Liver (tissue), 9 donors: ENCODE results near the gene CTPS1. TPM values are rescaled to one million over a fixed set of nuclear protein-coding genes. Genes with fewer than 3 reads are reported as not detected.

Experiments used
- DNase-seq: peaks from one replicate; pipeline ENCODE4 v3.0.0-alpha.2; 2017; ENCODE audit warnings: low spot score
- H3K27ac ChIP-seq, 2 donors: one replicate each; pipeline ENCODE4 v1.7.0; 2013; ENCODE audit warnings: inconsistent platforms in 2 of 2, low read length in 2 of 2, control low read depth in 1 of 2, low read depth in 1 of 2, mild to moderate bottlenecking in 1 of 2
- H3K27me3 ChIP-seq, 4 donors: one replicate each; pipeline versions ENCODE4 v1.6.1 to v1.7.0; 2013; ENCODE audit warnings: low read length in 3 of 4, inconsistent platforms in 1 of 4, mild to moderate bottlenecking in 1 of 4, moderate library complexity in 1 of 4; ENCODE audit not compliant: control insufficient read depth in 4 of 4, insufficient read depth in 4 of 4
- H3K36me3 ChIP-seq, 4 donors: one replicate each; pipeline versions ENCODE4 v1.6.1 to v1.7.0; 2013; ENCODE audit warnings: low read length in 3 of 4, mild to moderate bottlenecking in 3 of 4, low read depth in 1 of 4, moderate library complexity in 1 of 4; ENCODE audit not compliant: control insufficient read depth in 4 of 4, insufficient read depth in 3 of 4
- H3K4me1 ChIP-seq, 4 donors: one replicate each; pipeline versions ENCODE4 v1.6.1 to v1.7.0; 2013; ENCODE audit warnings: low read length in 3 of 4, mild to moderate bottlenecking in 3 of 4, moderate library complexity in 1 of 4; ENCODE audit not compliant: control insufficient read depth in 4 of 4, insufficient read depth in 4 of 4
- H3K4me3 ChIP-seq, 3 donors: one replicate each; pipeline versions ENCODE4 v1.6.1 to v1.7.0; 2013; ENCODE audit warnings: low read length in 3 of 3, control low read depth in 1 of 3, low read depth in 1 of 3, mild to moderate bottlenecking in 1 of 3
- H3K9ac ChIP-seq, 2 donors: one replicate each; pipeline ENCODE4 v1.7.0; 2013; ENCODE audit warnings: low read length in 2 of 2, mild to moderate bottlenecking in 2 of 2, moderate library complexity in 2 of 2, control low read depth in 1 of 2, low read depth in 1 of 2
- H3K9me3 ChIP-seq, 4 donors: one replicate each; pipeline versions ENCODE4 v1.6.1 to v1.7.0; 2013; ENCODE audit warnings: low read length in 3 of 4; ENCODE audit not compliant: control insufficient read depth in 4 of 4
- EGR1 ChIP-seq, 2 donors: IDR thresholded peaks; 2 replicates each; pipeline ENCODE4 v1.6.1; 2016 to 2018; ENCODE audit warnings: antibody characterized with exemption in 2 of 2, low read depth in 2 of 2
- FOXA1 ChIP-seq: IDR thresholded peaks from 2 replicates; pipeline ENCODE4 v1.6.1; 2016; ENCODE audit warnings: antibody characterized with exemption
- FOXA2 ChIP-seq: IDR thresholded peaks from 2 replicates; pipeline ENCODE4 v1.6.1; 2016; ENCODE audit warnings: antibody characterized with exemption
- GABPA ChIP-seq, 2 donors: IDR thresholded peaks in 1 of 2; conservative IDR thresholded peaks in 1 of 2; 2 replicates each; pipeline ENCODE4 v1.6.1; 2016; ENCODE audit warnings: antibody characterized with exemption in 2 of 2, mild to moderate bottlenecking in 1 of 2, moderate library complexity in 1 of 2
- HNF4A ChIP-seq, 2 donors: conservative IDR thresholded peaks; 2 replicates each; pipeline ENCODE4 v1.6.1; 2016; ENCODE audit warnings: antibody characterized with exemption in 2 of 2, mild to moderate bottlenecking in 2 of 2
- HNF4G ChIP-seq: IDR thresholded peaks from 2 replicates; pipeline ENCODE4 v1.6.1; 2016; ENCODE audit warnings: antibody characterized with exemption
- JUND ChIP-seq, 2 donors: IDR thresholded peaks; 2 replicates each; pipeline ENCODE4 v1.6.1; 2016; ENCODE audit warnings: antibody characterized with exemption in 2 of 2
- NR2F2 ChIP-seq: IDR thresholded peaks from 2 replicates; pipeline ENCODE4 v1.6.1; 2016; ENCODE audit warnings: antibody characterized with exemption
- RAD21 ChIP-seq, 2 donors: IDR thresholded peaks; 2 replicates each; pipeline ENCODE4 v1.6.1; 2016; ENCODE audit warnings: antibody characterized with exemption in 2 of 2, mild to moderate bottlenecking in 2 of 2
- RXRA ChIP-seq, 2 donors: IDR thresholded peaks; 2 replicates each; pipeline ENCODE4 v1.6.1; 2017 to 2018; ENCODE audit warnings: antibody characterized with exemption in 2 of 2, mild to moderate bottlenecking in 1 of 2
- SP1 ChIP-seq: IDR thresholded peaks from 2 replicates; pipeline ENCODE4 v1.6.1; 2018; ENCODE audit warnings: antibody characterized with exemption, mild to moderate bottlenecking
- TAF1 ChIP-seq: conservative IDR thresholded peaks from 2 replicates; pipeline ENCODE4 v1.6.1; 2016; ENCODE audit warnings: antibody characterized with exemption, mild to moderate bottlenecking
- YY1 ChIP-seq: IDR thresholded peaks from 2 replicates; pipeline ENCODE4 v1.6.1; 2016; ENCODE audit warnings: antibody characterized with exemption, mild to moderate bottlenecking
- WGBS: extraction: QIAGEN DNeasy Blood & Tissue Kit; methylation state at CpG from one replicate; pipeline ENCODE4 v1.1.7; 2013; 5-methylcytosine and 5-hydroxymethylcytosine counted together
- polyA plus RNA-seq, 2 donors: library from polyadenylated mRNA; stranded (reverse) in 1 of 2; unstranded in 1 of 2; fragments of 200-250 nt in 1 of 2; fragments of >200 nt in 1 of 2; fragmentation: Nextera tagmentation in 1 of 2; extraction: Ambion mirVana in 1 of 2; gene quantifications; one replicate each; pipeline versions ENCODE4 v1.2.1 to v1.2.3, GENCODE V29; 2013 to 2015
- total RNA-seq, 2 donors: library from RNA; depleted of rRNA; stranded (reverse); fragments of >200 nt; gene quantifications; one replicate each; pipeline ENCODE4 v1.2.3, GENCODE V29; 2014
- TF ChIP-seq, protein P1 (sequence below): IDR thresholded peaks from 2 replicates; pipeline ENCODE4 v1.6.1; 2016; ENCODE audit warnings: antibody characterized with exemption
- TF ChIP-seq, protein P2 (sequence below): IDR thresholded peaks from 2 replicates; pipeline ENCODE4 v1.6.1; 2016; ENCODE audit warnings: antibody characterized with exemption
- TF ChIP-seq, protein P3 (sequence below): fragments of 150-350 bp; IDR thresholded peaks from 2 replicates; pipeline ENCODE4 v1.5.1; 2017; ENCODE audit warnings: improper control_type of control experiment, low read depth, low read length; ENCODE audit not compliant: missing input control
- TF ChIP-seq, protein P4 (sequence below): IDR thresholded peaks from 2 replicates; pipeline ENCODE4 v1.6.1; 2016; ENCODE audit warnings: antibody characterized with exemption, mild to moderate bottlenecking
- TF ChIP-seq, protein P5 (sequence below): IDR thresholded peaks from 2 replicates; pipeline ENCODE4 v1.6.1; 2016; ENCODE audit warnings: antibody characterized with exemption
- donor health status: healthy.
- donor health status: healthy.
- donor health status: healthy.
- donor health status: healthy.
- donor health status: healthy.

CTPS1 gene
- total and polyA plus RNA-seq, 4 donors = 13.6 to 46.9 (median 19.8) TPM

DNA sequence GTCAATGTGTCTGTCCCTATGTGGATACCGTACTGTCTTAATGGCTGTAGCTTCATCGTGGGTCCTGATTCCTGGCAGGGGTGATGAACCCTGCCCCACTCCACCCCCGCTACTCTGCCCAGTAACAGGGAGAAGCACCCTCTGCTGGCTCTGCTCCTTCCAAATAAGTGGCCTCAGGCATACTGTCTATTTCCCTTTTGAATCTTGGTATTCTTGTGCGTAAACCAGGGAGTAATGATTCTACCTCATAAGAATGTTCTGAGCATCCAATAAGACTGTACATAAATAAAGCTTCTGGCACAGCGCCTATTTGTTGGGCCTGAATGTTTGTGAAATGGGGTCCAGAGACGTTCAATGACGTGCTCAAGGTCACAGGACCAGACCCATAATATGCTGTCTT, 35.2 kb upstream of the CTPS1 start:
- no peak for DNase-seq
- Histone ChIP-seq H3K4me1 (peaks cover 12 to 39% (median 30%) of the 10 kb centered on the region in 4 donors), H3K9ac (no peak overlapping the region), H3K27me3 (no peaks in the 10 kb centered on the region), H3K9me3 (no peaks in the 10 kb centered on the region), H3K4me3 (peak overlapping the region in 2 of 3 donors; percentile 32 to 34), H3K27ac (peak overlapping the region; percentile 75 to 82), H3K36me3 (no peaks in the 10 kb centered on the region)
- TF ChIP-seq, protein P1, sequence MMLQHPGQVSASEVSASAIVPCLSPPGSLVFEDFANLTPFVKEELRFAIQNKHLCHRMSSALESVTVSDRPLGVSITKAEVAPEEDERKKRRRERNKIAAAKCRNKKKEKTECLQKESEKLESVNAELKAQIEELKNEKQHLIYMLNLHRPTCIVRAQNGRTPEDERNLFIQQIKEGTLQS = peak; percentile 5
- TF ChIP-seq RXRA (IDR thresholded peaks at IDR 0.05) (peak; percentile 78 to 82), FOXA2 (no peak), RAD21 (IDR thresholded peaks at IDR 0.05) (peak; percentile 45 to 48), EGR1 (IDR thresholded peaks at IDR 0.05; ENCODE audit: low read depth in 2 of 2) (peak; percentile 99), HNF4A (conservative IDR thresholded peaks at IDR 0.05) (peak; percentile 44 to 48), SP1 (peak; percentile 64)
- TF ChIP-seq, protein P2, sequence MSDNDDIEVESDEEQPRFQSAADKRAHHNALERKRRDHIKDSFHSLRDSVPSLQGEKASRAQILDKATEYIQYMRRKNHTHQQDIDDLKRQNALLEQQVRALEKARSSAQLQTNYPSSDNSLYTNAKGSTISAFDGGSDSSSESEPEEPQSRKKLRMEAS = no peak
- TF ChIP-seq, protein P3, sequence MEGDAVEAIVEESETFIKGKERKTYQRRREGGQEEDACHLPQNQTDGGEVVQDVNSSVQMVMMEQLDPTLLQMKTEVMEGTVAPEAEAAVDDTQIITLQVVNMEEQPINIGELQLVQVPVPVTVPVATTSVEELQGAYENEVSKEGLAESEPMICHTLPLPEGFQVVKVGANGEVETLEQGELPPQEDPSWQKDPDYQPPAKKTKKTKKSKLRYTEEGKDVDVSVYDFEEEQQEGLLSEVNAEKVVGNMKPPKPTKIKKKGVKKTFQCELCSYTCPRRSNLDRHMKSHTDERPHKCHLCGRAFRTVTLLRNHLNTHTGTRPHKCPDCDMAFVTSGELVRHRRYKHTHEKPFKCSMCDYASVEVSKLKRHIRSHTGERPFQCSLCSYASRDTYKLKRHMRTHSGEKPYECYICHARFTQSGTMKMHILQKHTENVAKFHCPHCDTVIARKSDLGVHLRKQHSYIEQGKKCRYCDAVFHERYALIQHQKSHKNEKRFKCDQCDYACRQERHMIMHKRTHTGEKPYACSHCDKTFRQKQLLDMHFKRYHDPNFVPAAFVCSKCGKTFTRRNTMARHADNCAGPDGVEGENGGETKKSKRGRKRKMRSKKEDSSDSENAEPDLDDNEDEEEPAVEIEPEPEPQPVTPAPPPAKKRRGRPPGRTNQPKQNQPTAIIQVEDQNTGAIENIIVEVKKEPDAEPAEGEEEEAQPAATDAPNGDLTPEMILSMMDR = no peak
- WGBS = 28% methylated on average over 7 of the region's 7 CpGs

DNA sequence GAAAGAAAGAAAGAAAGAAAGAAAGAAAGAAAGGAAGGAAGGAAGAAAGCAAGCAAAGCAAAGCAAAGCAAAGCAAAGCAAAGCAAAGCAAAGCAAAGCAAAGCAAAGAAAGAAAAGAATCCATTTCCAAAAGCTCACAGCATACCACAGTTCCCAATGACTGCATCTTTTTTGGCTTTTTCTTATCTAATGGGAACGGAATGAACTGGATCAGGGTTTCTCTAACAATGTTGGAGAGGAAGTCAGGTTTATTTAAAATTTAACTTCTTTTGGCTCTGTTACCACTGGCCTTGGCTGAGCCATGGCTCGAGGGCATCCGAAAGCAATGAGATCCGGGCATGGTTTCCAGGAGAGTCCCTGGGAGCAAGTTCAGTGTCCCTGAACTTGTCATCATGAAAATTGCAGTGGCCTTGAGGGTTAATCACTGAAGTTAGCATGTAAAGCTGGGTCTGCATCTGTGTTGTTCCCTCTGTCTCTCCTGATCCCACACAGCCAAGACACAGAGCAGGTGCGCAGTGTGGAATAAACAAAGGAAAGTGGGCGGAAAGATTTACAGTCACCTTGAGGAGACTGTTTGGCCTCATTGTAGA, 34.6 kb upstream of the CTPS1 start:
- Histone ChIP-seq H3K9me3 (no peaks in the 10 kb centered on the region), H3K36me3 (no peaks in the 10 kb centered on the region), H3K27ac (peak overlapping the region; percentile 75 to 82), H3K4me1 (peaks cover 9 to 35% (median 24%) of the 10 kb centered on the region in 4 donors), H3K4me3 (no peak overlapping the region), H3K27me3 (no peaks in the 10 kb centered on the region), H3K9ac (no peak overlapping the region)
- no peak for DNase-seq
- WGBS = 31% methylated on average over 6 of the region's 6 CpGs
- TF ChIP-seq, protein P4, sequence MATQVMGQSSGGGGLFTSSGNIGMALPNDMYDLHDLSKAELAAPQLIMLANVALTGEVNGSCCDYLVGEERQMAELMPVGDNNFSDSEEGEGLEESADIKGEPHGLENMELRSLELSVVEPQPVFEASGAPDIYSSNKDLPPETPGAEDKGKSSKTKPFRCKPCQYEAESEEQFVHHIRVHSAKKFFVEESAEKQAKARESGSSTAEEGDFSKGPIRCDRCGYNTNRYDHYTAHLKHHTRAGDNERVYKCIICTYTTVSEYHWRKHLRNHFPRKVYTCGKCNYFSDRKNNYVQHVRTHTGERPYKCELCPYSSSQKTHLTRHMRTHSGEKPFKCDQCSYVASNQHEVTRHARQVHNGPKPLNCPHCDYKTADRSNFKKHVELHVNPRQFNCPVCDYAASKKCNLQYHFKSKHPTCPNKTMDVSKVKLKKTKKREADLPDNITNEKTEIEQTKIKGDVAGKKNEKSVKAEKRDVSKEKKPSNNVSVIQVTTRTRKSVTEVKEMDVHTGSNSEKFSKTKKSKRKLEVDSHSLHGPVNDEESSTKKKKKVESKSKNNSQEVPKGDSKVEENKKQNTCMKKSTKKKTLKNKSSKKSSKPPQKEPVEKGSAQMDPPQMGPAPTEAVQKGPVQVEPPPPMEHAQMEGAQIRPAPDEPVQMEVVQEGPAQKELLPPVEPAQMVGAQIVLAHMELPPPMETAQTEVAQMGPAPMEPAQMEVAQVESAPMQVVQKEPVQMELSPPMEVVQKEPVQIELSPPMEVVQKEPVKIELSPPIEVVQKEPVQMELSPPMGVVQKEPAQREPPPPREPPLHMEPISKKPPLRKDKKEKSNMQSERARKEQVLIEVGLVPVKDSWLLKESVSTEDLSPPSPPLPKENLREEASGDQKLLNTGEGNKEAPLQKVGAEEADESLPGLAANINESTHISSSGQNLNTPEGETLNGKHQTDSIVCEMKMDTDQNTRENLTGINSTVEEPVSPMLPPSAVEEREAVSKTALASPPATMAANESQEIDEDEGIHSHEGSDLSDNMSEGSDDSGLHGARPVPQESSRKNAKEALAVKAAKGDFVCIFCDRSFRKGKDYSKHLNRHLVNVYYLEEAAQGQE = no peak
- peak; percentile 57 for TF ChIP-seq HNF4G
- TF ChIP-seq RAD21 (IDR thresholded peaks at IDR 0.05) = peak; percentile 53 to 62
- peak; percentile 77 for TF ChIP-seq NR2F2
- TF ChIP-seq HNF4A (conservative IDR thresholded peaks at IDR 0.05) = peak; percentile 83 to 89
- peak; percentile 76 to 91 for TF ChIP-seq JUND (IDR thresholded peaks at IDR 0.05)
- peak in 1 of 2 donors; percentile 59 for TF ChIP-seq GABPA (IDR thresholded peaks at IDR 0.05 in 1 of 2, conservative IDR thresholded peaks at IDR 0.05 in 1 of 2)
- peak; percentile 39 for TF ChIP-seq FOXA2
- TF ChIP-seq, protein P1 = peak; percentile 50
- TF ChIP-seq RXRA (IDR thresholded peaks at IDR 0.05) = peak; percentile 91
- TF ChIP-seq, protein P2 = no peak
- TF ChIP-seq, protein P3 = no peak
- TF ChIP-seq YY1 = peak; percentile 85
- peak; percentile 82 for TF ChIP-seq SP1
- no peak for TF ChIP-seq EGR1 (IDR thresholded peaks at IDR 0.05; ENCODE audit: low read depth in 2 of 2)
- TF ChIP-seq TAF1 = no peak
- TF ChIP-seq FOXA1 = peak; percentile 44
- TF ChIP-seq, protein P5, sequence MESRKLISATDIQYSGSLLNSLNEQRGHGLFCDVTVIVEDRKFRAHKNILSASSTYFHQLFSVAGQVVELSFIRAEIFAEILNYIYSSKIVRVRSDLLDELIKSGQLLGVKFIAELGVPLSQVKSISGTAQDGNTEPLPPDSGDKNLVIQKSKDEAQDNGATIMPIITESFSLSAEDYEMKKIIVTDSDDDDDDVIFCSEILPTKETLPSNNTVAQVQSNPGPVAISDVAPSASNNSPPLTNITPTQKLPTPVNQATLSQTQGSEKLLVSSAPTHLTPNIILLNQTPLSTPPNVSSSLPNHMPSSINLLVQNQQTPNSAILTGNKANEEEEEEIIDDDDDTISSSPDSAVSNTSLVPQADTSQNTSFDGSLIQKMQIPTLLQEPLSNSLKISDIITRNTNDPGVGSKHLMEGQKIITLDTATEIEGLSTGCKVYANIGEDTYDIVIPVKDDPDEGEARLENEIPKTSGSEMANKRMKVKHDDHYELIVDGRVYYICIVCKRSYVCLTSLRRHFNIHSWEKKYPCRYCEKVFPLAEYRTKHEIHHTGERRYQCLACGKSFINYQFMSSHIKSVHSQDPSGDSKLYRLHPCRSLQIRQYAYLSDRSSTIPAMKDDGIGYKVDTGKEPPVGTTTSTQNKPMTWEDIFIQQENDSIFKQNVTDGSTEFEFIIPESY = peak; percentile 49
